ENCODE measurements around the gene SERPINA3.

DNA sequence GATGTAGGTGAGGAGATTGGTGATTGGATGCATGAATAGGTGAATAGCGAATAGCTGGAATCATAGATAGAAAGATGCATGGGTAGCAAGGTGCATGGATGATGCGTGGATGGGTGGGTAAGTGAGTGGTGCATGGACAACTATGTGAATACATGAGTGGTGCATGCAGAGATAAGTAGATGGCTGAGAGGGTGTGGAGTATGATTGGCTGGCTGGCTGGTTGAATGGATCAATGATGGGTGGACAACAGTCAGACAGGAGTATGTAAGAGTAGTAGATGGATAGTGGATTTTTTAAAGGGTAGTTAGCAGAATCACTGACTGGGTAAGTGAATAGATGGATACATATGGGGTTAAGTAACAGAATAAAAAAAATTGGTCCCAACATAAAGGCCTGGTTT, 33.9 kb downstream of the SERPINA3 start:
- TF ChIP-seq, protein P1, sequence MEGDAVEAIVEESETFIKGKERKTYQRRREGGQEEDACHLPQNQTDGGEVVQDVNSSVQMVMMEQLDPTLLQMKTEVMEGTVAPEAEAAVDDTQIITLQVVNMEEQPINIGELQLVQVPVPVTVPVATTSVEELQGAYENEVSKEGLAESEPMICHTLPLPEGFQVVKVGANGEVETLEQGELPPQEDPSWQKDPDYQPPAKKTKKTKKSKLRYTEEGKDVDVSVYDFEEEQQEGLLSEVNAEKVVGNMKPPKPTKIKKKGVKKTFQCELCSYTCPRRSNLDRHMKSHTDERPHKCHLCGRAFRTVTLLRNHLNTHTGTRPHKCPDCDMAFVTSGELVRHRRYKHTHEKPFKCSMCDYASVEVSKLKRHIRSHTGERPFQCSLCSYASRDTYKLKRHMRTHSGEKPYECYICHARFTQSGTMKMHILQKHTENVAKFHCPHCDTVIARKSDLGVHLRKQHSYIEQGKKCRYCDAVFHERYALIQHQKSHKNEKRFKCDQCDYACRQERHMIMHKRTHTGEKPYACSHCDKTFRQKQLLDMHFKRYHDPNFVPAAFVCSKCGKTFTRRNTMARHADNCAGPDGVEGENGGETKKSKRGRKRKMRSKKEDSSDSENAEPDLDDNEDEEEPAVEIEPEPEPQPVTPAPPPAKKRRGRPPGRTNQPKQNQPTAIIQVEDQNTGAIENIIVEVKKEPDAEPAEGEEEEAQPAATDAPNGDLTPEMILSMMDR (IDR thresholded peaks at IDR 0.05) = no peak
- TF ChIP-seq EZH2 (IDR thresholded peaks at IDR 0.05; ENCODE audit: borderline replicate concordance, insufficient read depth, low read depth, low read length, poor library complexity, severe bottlenecking) = no peak
